Measurements from ENCODE around the gene RNGTT. TPM values are rescaled to one million over a fixed set of nuclear protein-coding genes. Genes with fewer than 3 reads are reported as not detected.

The RNGTT gene
- total RNA-seq, 2 donors from 2014 or later: 18.1 to 18.2 TPM

- Mint-ChIP-seq H3K27me3 (ENCODE audit: low read depth) (no peaks in the 10 kb centered on the region), H3K9me3 (peaks cover 1 to 4% of the 10 kb centered on the region in 2 donors), H3K27ac (no peak overlapping the region), H3K36me3 (ENCODE audit: insufficient read depth in 2 of 2) (no peaks in the 10 kb centered on the region), H3K4me3 (no peak overlapping the region), H3K4me1 (ENCODE audit: low read depth) (no peaks in the 10 kb centered on the region)
- ATAC-seq (replicated peaks in 1 of 2) (no peak), DNase-seq (no peak)
These were observed 343.5 kb downstream of the RNGTT start for GRCh38 chr6:88619951-88620350.

GRCh38 chr6:88616380-88616779 lies 347.0 kb downstream of the RNGTT start:
- Mint-ChIP-seq H3K4me1 (ENCODE audit: low read depth) (no peaks in the 10 kb centered on the region), H3K27ac (no peak overlapping the region), H3K9me3 (peaks cover 1% of the 10 kb centered on the region in 2 donors), H3K4me3 (no peak overlapping the region), H3K27me3 (ENCODE audit: low read depth) (no peaks in the 10 kb centered on the region), H3K36me3 (ENCODE audit: insufficient read depth in 2 of 2) (peaks cover 3 to 10% of the 10 kb centered on the region in 2 donors)
- ATAC-seq (replicated peaks in 1 of 2) (no peak), DNase-seq (no peak)

- no peak for ATAC-seq (replicated peaks in 1 of 2)
- no peak for DNase-seq
- Mint-ChIP-seq H3K4me3 (no peak overlapping the region), H3K36me3 (ENCODE audit: insufficient read depth in 2 of 2) (peaks cover 3 to 12% of the 10 kb centered on the region in 2 donors), H3K4me1 (ENCODE audit: low read depth) (no peaks in the 10 kb centered on the region), H3K9me3 (peaks cover 1% of the 10 kb centered on the region in 2 donors), H3K27ac (no peak overlapping the region), H3K27me3 (ENCODE audit: low read depth) (no peaks in the 10 kb centered on the region)
These were observed 349.0 kb downstream of the RNGTT start for GRCh38 chr6:88614316-88614877.

GRCh38 chr6:88612631-88613030 lies 350.8 kb downstream of the RNGTT start:
- Mint-ChIP-seq H3K36me3 (ENCODE audit: insufficient read depth in 2 of 2) (peaks cover 3 to 13% of the 10 kb centered on the region in 2 donors), H3K27me3 (ENCODE audit: low read depth) (no peaks in the 10 kb centered on the region), H3K27ac (no peak overlapping the region), H3K4me1 (ENCODE audit: low read depth) (no peaks in the 10 kb centered on the region), H3K4me3 (no peak overlapping the region), H3K9me3 (peaks cover 1% of the 10 kb centered on the region in 2 donors)
- no peak for ATAC-seq (replicated peaks in 1 of 2)
- DNase-seq: no peak

GRCh38 chr6:88611721-88612120 lies 351.7 kb downstream of the RNGTT start:
- no peak overlapping the region for H3K4me3 Mint-ChIP-seq
- H3K27ac Mint-ChIP-seq: no peak overlapping the region
- H3K4me1 Mint-ChIP-seq (ENCODE audit: low read depth): no peaks in the 10 kb centered on the region
- no peaks in the 10 kb centered on the region for H3K27me3 Mint-ChIP-seq (ENCODE audit: low read depth)
- no peak for DNase-seq
- peaks cover 0 to 1% of the 10 kb centered on the region in 2 donors for H3K9me3 Mint-ChIP-seq
- ATAC-seq (replicated peaks in 1 of 2): no peak
- H3K36me3 Mint-ChIP-seq (ENCODE audit: insufficient read depth in 2 of 2): peaks cover 3 to 13% of the 10 kb centered on the region in 2 donors

GRCh38 chr6:88609983-88610382 lies 353.4 kb downstream of the RNGTT start:
- H3K4me1 Mint-ChIP-seq (ENCODE audit: low read depth): no peaks in the 10 kb centered on the region
- no peaks in the 10 kb centered on the region for H3K27me3 Mint-ChIP-seq (ENCODE audit: low read depth)
- H3K9me3 Mint-ChIP-seq: no peaks in the 10 kb centered on the region
- H3K27ac Mint-ChIP-seq: no peak overlapping the region
- H3K4me3 Mint-ChIP-seq: no peak overlapping the region
- peaks cover 3 to 13% of the 10 kb centered on the region in 2 donors for H3K36me3 Mint-ChIP-seq (ENCODE audit: insufficient read depth in 2 of 2)
- ATAC-seq (replicated peaks in 1 of 2) (no peak), DNase-seq (no peak)

GRCh38 chr6:88605271-88605670 lies 358.1 kb downstream of the RNGTT start:
- Mint-ChIP-seq H3K4me1 (ENCODE audit: low read depth) (no peaks in the 10 kb centered on the region), H3K4me3 (no peak overlapping the region), H3K36me3 (ENCODE audit: insufficient read depth in 2 of 2) (peaks cover 0 to 2% of the 10 kb centered on the region in 2 donors), H3K27me3 (ENCODE audit: low read depth) (no peaks in the 10 kb centered on the region), H3K9me3 (no peaks in the 10 kb centered on the region), H3K27ac (no peak overlapping the region)
- DNase-seq: no peak
- no peak for ATAC-seq (replicated peaks in 1 of 2)

- ATAC-seq (replicated peaks in 1 of 2): no peak
- H3K27ac Mint-ChIP-seq: no peak overlapping the region
- no peaks in the 10 kb centered on the region for H3K36me3 Mint-ChIP-seq (ENCODE audit: insufficient read depth in 2 of 2)
- no peaks in the 10 kb centered on the region for H3K4me1 Mint-ChIP-seq (ENCODE audit: low read depth)
- no peak for DNase-seq
- H3K4me3 Mint-ChIP-seq: no peak overlapping the region
- no peaks in the 10 kb centered on the region for H3K9me3 Mint-ChIP-seq
- no peaks in the 10 kb centered on the region for H3K27me3 Mint-ChIP-seq (ENCODE audit: low read depth)
These were observed 363.8 kb downstream of the RNGTT start for GRCh38 chr6:88599571-88599970.

GRCh38 chr6:88596801-88597200 lies 366.6 kb downstream of the RNGTT start:
- no peaks in the 10 kb centered on the region for H3K4me1 Mint-ChIP-seq (ENCODE audit: low read depth)
- no peak overlapping the region for H3K4me3 Mint-ChIP-seq
- H3K9me3 Mint-ChIP-seq: peaks cover 8% of the 10 kb centered on the region in 2 donors
- H3K36me3 Mint-ChIP-seq (ENCODE audit: insufficient read depth in 2 of 2): peaks cover 6 to 17% of the 10 kb centered on the region in 2 donors
- H3K27ac Mint-ChIP-seq: no peak overlapping the region
- ATAC-seq (replicated peaks in 1 of 2) (no peak), DNase-seq (no peak)
- peaks cover 5% of the 10 kb centered on the region for H3K27me3 Mint-ChIP-seq (ENCODE audit: low read depth)

GRCh38 chr6:88588938-88589337 lies 374.5 kb downstream of the RNGTT start:
- Mint-ChIP-seq H3K4me1 (ENCODE audit: low read depth) (no peaks in the 10 kb centered on the region), H3K27me3 (ENCODE audit: low read depth) (peaks cover 32% of the 10 kb centered on the region), H3K36me3 (ENCODE audit: insufficient read depth in 2 of 2) (peaks cover 7 to 17% of the 10 kb centered on the region in 2 donors), H3K27ac (no peak overlapping the region), H3K9me3 (peaks cover 8 to 9% of the 10 kb centered on the region in 2 donors), H3K4me3 (no peak overlapping the region)
- no peak for DNase-seq
- no peak for ATAC-seq (replicated peaks in 1 of 2)

- H3K9me3 Mint-ChIP-seq: peaks cover 0 to 4% of the 10 kb centered on the region in 2 donors
- H3K4me3 Mint-ChIP-seq: no peak overlapping the region
- H3K4me1 Mint-ChIP-seq (ENCODE audit: low read depth): no peaks in the 10 kb centered on the region
- no peak overlapping the region for H3K27ac Mint-ChIP-seq
- no peak for ATAC-seq (replicated peaks in 1 of 2)
- no peak for DNase-seq
- peaks cover 36% of the 10 kb centered on the region for H3K27me3 Mint-ChIP-seq (ENCODE audit: low read depth)
- H3K36me3 Mint-ChIP-seq (ENCODE audit: insufficient read depth in 2 of 2): peaks cover 3 to 4% of the 10 kb centered on the region in 2 donors
These were observed 376.3 kb downstream of the RNGTT start for GRCh38 chr6:88587150-88587520.

- Mint-ChIP-seq H3K27me3 (ENCODE audit: low read depth) (peaks cover 37% of the 10 kb centered on the region), H3K9me3 (peaks cover 0 to 2% of the 10 kb centered on the region in 2 donors), H3K36me3 (ENCODE audit: insufficient read depth in 2 of 2) (peaks cover 0 to 1% of the 10 kb centered on the region in 2 donors), H3K27ac (no peak overlapping the region), H3K4me3 (no peak overlapping the region), H3K4me1 (ENCODE audit: low read depth) (no peaks in the 10 kb centered on the region)
- DNase-seq (no peak), ATAC-seq (replicated peaks in 1 of 2) (no peak)
These were observed 376.9 kb downstream of the RNGTT start for GRCh38 chr6:88586371-88587149.

- H3K4me3 Mint-ChIP-seq: no peak overlapping the region
- H3K27ac Mint-ChIP-seq: no peak overlapping the region
- DNase-seq: no peak
- no peaks in the 10 kb centered on the region for H3K4me1 Mint-ChIP-seq (ENCODE audit: low read depth)
- H3K27me3 Mint-ChIP-seq (ENCODE audit: low read depth): peaks cover 43% of the 10 kb centered on the region
- H3K36me3 Mint-ChIP-seq (ENCODE audit: insufficient read depth in 2 of 2): peaks cover 0 to 1% of the 10 kb centered on the region in 2 donors
- no peak for ATAC-seq (replicated peaks in 1 of 2)
- peaks cover 0 to 2% of the 10 kb centered on the region in 2 donors for H3K9me3 Mint-ChIP-seq
These were observed 378.1 kb downstream of the RNGTT start for GRCh38 chr6:88585276-88585692.

Measured in activated T-cell treated with anti-CD3 and anti-CD28 coated beads, Interleukin-2, amount 50 U/mL, for 72 hours (primary cell).